HG03025 (cell line): ENCODE data around the gene ETFRF1.

Experiments
- ATAC-seq: cut with Tn5 transposase; IDR thresholded peaks from one replicate; pipeline ENCODE4 v1.9.1; 2021; ENCODE audit warnings: mild to moderate bottlenecking, moderate library complexity; ENCODE audit not compliant: unreplicated experiment, low FRiP score

Gene ETFRF1

DNA sequence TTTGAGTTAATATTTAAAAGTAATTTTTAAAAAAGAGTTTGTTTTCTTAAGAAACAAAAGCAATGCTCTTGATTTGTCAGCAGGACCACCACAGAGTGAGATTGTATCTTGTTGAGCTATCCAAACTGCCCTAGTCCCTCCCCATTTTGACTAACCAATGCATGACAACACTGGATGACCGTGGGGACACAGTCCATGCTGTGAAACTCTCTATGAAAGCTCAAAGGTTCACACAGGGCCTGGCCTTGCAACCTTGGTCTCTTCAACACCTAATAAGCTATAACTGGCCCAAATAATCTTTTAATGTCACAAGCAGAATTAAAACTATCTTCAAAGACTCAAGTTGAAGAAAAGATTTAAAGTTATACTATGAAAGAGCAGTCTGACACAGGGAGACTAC lies 13.5 kb downstream of the ETFRF1 start:
- ATAC-seq = no peak

DNA sequence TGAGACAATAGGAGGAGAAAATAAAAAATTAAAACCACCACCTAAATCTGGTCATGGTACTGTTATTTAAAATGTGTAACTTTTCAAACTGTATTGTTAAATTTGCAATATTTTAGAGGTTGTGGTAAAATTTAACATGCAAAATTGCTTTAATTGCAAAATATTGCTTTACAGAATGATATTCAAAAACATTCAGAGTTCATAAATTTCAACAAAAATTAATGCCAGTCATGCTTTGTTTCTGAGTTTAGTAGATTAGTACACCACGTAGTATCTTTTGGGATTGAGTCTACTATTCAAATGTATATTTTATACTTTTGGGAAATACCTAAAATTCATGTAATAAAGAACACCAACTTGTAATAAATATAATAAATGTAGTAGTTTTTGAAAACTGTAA lies 18.3 kb downstream of the ETFRF1 start:
- ATAC-seq = no peak

DNA sequence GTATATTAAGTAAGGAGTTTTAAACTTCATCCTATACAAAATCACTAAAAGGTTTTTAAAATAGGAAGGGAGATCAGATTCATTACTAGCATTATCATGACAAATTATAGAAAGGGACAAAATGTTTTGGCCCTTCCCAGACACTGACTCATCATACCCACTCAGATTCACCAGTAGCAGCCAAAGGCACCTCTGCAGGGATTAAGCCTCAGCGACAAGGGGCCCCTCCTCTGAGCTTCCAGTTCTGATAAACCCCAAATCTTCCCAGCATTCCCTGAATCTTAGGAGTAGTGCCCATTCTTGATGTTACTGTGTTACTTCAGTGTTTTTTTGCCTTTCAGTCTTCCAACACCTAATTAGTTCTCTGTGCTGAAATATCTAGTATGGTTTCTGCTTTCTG lies 41.2 kb downstream of the ETFRF1 start:
- no peak for ATAC-seq

DNA sequence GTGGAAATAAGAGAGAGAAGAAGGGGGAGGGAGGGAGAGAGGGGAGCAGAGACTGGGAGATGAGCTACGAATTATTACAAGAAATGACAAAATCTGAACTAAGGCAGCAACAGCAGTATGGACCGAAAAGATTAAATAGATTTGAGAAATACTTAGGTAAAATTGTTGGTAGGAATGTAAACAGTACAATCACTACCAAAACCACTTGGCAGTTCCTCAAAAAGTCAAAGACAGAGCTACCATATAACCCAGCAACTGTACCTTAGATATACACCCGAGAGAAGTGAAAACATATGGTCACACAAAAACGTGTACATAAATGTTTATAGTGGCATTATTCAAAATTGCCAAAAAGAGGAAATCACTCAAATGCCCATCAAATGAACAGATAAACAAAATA lies 41.6 kb downstream of the ETFRF1 start:
- no peak for ATAC-seq

DNA sequence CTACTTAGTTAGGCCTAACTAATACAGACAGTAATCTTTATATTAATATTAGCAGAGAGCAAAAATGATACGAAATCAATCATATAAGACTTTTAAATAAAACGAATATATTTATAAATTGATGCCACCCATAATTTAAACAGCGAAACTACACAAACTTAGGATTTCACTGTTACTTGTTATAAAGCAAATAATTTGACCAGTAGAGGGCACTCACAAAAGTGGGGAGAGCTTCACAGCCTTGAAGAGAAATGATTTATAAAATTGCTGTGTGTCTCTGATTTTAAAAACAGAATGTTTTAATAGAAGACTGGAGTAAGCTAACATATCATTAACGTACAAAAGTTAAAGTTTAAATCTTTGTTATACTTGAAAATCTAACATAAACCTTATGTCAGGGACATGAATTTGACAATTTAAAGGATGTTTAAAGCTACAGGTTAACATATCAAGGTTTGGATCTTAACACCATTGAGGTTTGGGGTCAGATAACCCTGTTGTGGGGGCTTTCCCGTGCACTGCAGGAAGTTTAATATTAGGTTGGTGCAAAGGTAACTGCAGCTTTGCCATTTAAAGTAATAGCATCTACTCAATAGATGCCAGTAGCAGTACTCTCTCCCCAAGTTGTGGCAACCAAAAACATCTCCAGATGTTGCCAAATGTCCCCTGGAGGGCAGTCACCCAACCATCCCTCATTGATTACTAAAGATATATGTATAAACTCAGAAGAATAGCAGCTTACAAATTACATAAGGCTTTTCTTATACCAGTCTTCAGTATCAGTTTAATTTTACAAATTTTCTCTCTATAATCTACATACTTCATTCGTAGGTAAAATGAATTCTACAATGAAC lies 46.4 kb downstream of the ETFRF1 start:
- ATAC-seq = no peak

DNA sequence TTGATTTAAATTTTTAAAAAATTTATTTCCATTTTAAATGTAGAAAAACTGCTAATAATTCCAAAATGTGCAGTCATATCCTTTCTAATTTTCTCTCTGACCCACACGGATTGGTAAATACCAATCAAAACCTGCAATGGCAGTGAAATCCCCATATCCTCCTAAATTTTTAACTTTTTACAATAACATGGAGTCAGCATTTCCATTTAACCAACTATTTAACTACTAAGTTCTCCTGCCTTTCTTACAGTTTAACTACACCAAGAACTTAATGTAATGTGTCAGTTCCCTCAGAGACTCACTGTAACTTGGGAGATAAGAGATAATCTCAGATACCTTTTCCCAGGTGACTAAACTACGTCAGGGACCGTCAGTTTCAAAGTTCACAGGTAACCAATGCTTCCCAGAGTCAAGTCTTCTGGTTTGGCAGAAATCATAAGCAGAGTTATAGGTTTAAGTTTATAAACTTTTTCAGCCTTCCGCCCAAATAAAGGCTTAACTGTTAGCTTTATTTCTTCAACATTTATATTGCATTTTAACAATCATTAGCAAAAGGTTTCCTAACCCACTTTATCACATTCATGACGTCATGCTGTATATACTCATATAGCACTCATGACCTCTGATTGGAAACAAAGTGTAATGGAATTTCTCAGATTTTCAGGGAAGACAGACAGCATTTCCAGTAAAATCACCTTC lies 48.1 kb downstream of the ETFRF1 start:
- no peak for ATAC-seq

DNA sequence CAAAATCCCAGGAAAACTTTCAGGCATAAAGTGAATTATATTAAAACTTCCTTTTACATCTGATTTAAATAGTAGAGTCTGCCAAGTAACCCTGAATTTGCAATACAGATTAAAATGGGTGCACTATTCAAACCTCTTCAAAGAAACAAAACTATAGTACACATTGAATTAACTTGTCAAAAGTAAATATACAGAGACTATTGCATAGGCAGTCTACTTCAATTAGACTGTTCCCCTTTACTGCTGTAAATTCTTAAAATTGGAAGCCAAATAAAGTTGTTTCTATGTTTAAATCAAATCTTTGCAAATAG lies 48.6 kb downstream of the ETFRF1 start:
- no peak for ATAC-seq

DNA sequence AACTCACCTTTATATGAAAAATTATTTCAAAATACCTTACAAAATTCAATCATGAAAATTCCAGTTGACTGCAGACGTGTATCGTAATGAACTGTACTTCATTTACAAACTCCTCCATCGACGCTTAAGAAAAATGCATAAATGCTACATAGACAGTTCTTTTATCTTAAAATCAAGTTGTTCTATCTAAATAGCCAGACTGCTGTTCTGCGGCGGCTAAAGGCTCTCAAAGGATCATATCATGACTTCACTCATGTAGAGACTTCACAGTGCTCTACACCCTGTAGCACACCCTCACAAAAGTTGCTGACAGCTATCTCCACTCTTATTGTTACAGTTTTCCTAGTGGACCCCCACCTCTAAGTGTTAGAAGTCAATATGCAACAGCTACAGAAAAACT lies 50.5 kb downstream of the ETFRF1 start:
- ATAC-seq = no peak

DNA sequence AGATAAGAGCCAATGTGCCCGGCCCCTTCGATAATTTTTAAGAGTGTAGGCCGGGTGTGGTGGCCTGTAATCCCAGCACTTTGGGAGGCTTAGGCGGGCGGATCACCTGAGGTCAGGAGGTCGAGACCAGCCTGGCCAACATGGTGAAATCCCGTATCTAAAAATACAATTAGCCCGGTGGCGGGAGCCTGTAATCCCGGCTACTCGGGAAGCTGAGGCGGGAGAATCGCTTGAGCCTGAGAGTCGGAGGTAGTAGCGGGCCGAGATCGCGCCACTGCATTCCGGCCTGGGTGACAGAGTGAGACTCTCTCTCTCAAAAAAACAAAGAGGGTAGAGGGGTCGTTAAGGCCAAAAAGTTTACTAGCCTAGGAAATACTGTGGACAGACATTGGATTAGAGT lies 53.1 kb downstream of the ETFRF1 start:
- no peak for ATAC-seq

DNA sequence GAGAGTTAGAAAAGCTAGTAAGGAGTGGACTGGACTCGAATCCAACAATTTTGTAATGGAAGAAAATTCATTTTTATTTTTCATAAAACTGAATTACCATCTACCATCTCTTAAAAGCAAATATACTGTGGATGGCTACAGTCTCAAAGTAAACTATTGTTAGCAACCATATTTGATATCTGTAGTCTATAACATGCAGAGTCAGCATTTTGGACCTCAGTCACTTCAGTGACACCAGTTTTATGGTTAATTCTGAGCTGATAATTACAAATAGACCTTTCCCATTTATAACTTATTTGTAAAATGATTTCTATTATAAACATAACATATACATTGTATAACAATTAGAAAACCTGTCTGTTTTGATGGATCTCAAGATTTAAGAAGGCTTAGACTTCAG lies 53.7 kb downstream of the ETFRF1 start:
- ATAC-seq = no peak

DNA sequence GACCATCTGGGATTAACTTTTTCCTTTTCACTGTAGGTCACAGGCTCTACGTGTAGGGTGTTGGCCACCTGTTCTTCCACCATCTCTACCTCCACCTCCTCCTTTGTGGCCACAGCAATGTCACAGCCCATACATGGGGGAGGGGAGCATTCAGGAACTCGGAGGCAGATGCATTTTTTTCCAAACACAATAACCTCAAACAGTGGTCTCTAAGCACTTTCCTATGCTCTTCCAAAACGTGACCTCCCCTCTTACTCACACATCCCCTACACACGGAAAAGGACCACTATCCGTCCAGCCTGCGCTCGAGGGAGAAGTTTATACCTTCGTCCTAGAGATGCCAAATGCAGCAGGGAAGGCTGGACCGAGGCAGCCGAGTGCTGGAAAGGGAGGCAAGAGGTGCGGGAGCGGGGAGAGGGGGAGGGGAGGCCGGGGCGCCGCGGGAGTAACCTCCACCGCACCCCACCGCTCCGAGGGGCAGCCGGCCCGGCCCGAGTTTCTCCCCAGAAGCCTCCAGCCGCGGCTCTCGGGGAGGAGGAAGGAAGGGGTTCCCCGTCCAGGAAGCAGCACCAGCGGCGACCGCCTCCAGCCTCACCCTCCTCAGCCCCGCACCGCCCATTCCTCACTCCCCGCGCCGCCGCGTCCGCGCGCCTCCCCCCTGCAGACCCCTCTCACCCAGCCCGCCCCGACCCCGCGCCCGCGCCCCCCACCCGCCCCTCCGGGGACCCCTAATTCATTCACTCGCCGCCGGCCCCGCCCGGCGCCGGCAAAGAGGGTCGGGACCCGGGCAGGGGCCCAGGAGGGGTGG lies 55.1 kb downstream of the ETFRF1 start:
- peak; percentile 39 for ATAC-seq

DNA sequence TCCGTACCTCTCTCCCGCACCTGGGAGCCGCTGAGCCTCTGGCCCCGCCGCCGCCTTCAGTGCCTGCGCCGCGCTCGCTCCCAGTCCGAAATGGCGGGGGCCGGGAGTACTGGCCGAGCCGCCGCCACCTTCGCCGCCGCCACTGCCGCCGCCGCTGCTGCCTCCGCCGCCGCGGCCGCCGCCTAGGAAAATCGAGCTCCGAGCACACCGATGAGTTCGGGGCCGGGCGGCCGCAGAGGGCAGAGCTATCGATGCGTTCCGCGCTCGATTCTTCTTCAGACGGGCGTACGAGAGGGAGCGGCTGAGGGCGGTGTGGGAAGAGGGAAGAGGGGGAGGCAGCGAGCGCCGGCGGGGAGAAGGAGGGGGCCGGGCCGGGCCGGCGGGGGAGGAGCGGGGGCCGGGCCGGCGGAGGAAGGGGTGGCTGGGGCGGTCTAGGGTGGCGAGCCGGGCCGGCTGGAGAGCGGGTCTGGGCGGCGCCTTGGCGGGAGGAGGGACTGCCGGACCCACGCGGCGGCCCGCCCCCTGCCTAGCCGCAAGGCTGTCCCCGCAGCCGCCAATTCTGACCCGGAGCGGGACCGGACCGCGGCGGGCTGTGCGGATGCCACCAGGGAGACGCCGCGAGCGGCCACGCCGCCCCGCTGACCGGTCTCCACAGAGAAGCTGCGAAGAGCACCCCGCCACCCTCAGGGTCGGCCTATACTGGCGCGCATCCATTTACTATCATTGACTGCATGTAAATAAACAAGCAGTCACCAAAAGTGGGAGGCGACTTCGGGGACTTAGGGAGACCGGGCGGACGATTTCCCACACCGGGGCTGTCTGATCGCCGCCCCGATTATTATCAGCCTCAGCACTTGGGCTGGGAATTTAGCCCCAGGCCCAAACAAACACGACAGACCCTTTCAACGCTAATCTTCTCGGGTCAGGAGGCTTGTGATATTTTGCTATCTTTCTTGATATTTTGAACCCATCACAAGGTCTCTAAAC lies 56.0 kb downstream of the ETFRF1 start, which contains the start of gene KRAS:
TSS of gene KRAS (minus strand) at position 186 of the 987 bp plus-strand sequence.
- peak; percentile 79 for ATAC-seq

DNA sequence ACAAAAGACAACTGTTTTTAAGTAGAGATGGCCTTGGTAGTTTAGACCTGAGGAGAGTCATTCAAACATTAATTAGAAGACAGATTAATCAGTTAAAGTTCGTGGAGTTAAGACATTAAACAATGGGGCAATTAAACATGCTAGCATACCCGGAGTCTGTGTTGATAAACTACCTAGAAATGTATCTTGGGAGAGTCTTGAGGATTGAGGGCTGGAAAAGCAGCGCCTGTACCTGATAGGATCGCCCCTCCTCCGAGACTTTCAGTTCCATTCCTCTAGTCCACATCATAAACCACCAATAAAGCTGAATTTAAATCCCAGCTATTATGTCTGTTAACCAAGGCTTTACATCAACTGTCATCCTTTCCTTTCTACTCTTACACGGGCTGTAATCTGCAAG lies 56.7 kb downstream of the ETFRF1 start:
- no peak for ATAC-seq

DNA sequence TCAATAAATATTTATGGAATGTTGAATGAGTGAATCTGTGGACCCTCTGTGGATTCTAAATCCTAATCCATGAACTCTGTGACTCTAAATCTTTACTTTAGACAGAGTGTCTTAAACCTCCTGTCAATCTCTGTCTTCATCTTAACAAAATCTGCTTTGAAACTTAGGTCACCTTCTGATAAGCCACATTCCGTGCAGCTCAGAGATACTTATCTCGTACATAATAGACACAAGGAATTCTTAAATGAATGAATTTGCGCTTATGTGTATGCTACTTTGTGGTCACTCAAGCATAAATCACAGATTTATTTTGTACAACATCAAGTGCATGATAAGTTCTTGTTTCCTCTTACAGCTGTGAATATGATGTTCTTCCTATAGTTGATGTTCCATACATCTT lies 57.9 kb downstream of the ETFRF1 start:
- no peak for ATAC-seq

DNA sequence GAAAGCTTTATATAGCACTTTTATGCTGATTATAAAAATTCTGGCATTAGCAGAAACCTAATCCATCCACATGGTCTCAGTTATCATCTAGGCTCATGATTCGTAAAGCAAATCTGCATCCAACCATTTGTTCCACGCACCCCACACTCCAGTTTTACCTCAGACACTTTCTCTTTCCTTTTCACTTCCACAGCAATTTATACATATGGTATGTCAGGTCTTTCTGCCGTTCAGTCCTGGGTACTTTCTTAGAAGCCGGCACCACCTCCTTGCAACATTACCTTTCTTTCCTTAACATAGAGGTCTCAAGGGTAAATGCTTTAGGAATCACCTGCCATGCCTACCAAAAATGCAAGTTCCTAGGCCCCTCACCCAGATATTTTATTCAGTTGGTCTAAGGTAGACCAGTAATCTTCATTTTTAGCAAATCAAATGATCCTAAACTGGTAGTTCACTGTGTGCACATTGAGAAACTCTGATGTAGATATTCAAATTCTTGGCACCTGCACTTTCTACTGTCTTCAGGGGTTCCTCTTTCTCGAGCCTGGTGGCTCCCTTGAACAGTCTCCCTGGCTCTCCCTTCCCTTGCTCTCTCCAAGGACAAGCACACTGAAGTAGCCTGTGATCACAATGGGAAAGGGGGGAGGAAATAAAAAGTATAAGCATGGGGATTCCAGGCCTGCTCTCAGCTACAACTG lies 58.5 kb downstream of the ETFRF1 start:
- no peak for ATAC-seq

DNA sequence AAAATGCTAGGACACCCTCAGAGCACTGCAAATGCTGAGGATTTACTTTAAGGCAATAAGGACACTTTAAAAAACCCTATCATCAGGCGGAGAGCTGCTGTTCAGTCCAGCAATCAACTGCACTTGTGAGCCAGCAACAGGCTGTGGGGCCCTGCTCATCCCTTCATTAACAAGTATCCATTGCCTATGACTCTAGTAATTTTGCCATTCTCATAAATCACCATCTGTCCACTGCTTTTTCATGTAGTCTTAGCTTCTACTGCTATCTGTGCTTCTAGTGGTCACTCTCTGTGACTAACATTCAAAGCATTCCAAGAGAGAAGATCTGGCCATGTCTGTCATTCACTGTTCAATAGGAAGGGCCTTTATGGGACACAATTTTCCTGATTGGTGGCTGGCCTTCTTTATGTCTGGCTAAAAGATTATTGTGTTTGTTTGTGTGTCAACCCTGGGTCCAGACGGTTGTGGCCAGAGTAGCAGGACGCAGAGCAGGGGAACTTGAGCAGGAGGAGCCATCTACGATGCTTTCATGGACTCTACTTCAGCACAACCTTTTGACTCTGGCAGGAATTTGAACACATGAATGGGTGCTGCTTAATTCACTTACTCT lies 59.3 kb downstream of the ETFRF1 start:
- no peak for ATAC-seq
